Measurements from ENCODE around the gene SEMA4G.

The SEMA4G gene

DNA sequence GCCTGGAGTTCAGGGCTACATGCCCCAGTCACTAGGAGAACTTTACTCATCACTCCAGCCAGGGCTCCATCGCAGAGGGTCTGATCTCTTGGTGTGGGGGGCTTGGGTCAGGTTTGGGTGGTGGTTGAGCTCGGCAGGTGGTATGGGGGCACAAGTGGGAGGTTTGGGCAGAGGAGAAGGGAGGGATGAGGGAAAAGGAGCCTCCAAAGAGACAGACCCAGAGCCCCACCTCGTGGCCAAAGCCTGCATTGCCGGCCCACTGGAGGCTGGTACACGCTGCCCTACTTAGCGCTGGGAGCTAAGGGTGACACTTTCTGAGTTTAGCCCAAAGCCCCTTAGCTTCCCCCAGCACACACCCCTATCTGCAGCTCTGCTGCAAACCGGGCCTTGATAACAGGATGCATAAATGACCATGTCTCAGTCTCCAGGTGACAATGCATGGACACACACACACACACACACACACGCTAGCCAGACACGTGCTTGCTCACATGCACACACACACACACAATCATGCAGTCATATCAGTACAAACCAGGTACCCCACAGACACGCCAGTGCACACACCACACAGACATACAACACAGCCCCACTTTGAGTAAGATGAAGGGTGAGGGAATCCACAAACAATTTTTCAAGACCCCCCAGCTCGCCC lies 45.1 kb downstream of the SEMA4G start:
- Histone ChIP-seq H3K4me1 (ENCODE audit: control insufficient read depth in 1 of 2, insufficient read depth in 2 of 2, low read length in 2 of 2) (peaks cover 6 to 21% of the 10 kb centered on the region in 2 donors), H3K9ac (ENCODE audit: low read depth in 1 of 2, low read length in 2 of 2) (no peak overlapping the region), H3K27ac (ENCODE audit: low read depth, low read length) (no peak overlapping the region), H3K36me3 (ENCODE audit: control insufficient read depth in 1 of 2, insufficient read depth in 2 of 2, low read length in 2 of 2) (no peaks in the 10 kb centered on the region), H3K9me3 (ENCODE audit: control insufficient read depth in 1 of 2, low read length in 2 of 2) (no peaks in the 10 kb centered on the region), H3K4me3 (ENCODE audit: low read depth in 1 of 2, low read length in 2 of 2) (no peak overlapping the region), H3K27me3 (ENCODE audit: control insufficient read depth in 1 of 2, insufficient read depth in 2 of 2, low read length in 2 of 2) (peaks cover 4 to 14% of the 10 kb centered on the region in 2 donors)

DNA sequence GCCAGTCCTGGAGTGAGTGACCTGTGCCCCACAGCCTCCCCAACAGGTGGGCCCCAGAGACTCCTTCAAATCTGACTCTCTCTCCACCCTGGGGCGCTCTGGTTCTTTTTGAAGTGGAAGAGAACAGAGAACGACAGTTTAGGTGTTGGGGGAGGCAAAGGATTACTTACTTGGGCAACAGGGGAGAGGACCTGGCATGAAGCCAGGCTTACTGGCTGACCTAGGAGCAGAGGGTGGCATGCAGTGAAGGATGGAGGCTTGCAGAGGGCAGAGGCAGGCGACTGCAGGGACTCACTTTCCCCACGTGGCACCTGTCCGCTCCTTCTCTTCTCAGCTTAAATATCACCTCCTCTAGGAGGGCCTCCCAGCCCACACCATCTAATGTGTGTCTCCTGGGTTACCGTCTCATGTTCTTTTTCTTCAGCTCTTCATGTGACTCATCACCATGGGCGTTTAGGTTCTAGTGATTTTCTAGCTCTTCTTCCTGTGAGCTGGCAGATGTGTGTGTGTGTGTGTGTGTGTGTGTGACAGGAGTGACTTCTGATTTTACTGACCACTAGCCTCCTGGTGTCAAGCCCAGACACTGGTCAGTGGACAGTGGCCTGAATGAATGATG lies 45.8 kb downstream of the SEMA4G start:
- no peak overlapping the region for H3K4me3 ChIP-seq (ENCODE audit: low read depth in 1 of 2, low read length in 2 of 2)
- H3K27me3 ChIP-seq (ENCODE audit: control insufficient read depth in 1 of 2, insufficient read depth in 2 of 2, low read length in 2 of 2): peaks cover 4 to 14% of the 10 kb centered on the region in 2 donors
- no peak overlapping the region for H3K9ac ChIP-seq (ENCODE audit: low read depth in 1 of 2, low read length in 2 of 2)
- H3K36me3 ChIP-seq (ENCODE audit: control insufficient read depth in 1 of 2, insufficient read depth in 2 of 2, low read length in 2 of 2): no peaks in the 10 kb centered on the region
- no peaks in the 10 kb centered on the region for H3K9me3 ChIP-seq (ENCODE audit: control insufficient read depth in 1 of 2, low read length in 2 of 2)
- peaks cover 6 to 21% of the 10 kb centered on the region in 2 donors for H3K4me1 ChIP-seq (ENCODE audit: control insufficient read depth in 1 of 2, insufficient read depth in 2 of 2, low read length in 2 of 2)
- H3K27ac ChIP-seq (ENCODE audit: low read depth, low read length): no peak overlapping the region

DNA sequence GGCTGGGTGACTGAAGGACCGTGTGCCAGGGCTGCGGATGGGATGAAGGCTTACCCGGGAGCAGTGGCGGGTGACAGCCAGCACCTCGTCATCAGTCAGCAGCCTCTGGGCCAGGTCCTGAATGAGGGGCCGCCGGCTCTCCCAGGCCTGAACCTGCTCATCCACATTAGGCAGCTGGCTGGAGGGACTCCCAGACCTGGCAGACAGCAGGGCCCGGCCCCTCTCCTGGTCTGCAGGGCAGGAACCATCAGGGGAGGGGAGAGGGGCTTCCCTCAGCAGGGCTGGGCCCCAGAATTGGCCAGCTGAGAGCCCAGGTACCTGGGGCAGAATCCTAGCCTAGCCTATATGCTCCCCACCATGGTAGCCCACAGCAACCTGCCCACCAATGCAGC lies 46.3 kb downstream of the SEMA4G start:
- Histone ChIP-seq H3K27ac (ENCODE audit: low read depth, low read length) (no peak overlapping the region), H3K4me3 (ENCODE audit: low read depth in 1 of 2, low read length in 2 of 2) (no peak overlapping the region), H3K27me3 (ENCODE audit: control insufficient read depth in 1 of 2, insufficient read depth in 2 of 2, low read length in 2 of 2) (peaks cover 4 to 14% of the 10 kb centered on the region in 2 donors), H3K9me3 (ENCODE audit: control insufficient read depth in 1 of 2, low read length in 2 of 2) (no peaks in the 10 kb centered on the region), H3K4me1 (ENCODE audit: control insufficient read depth in 1 of 2, insufficient read depth in 2 of 2, low read length in 2 of 2) (peaks cover 6 to 21% of the 10 kb centered on the region in 2 donors), H3K9ac (ENCODE audit: low read depth in 1 of 2, low read length in 2 of 2) (no peak overlapping the region), H3K36me3 (ENCODE audit: control insufficient read depth in 1 of 2, insufficient read depth in 2 of 2, low read length in 2 of 2) (no peaks in the 10 kb centered on the region)

DNA sequence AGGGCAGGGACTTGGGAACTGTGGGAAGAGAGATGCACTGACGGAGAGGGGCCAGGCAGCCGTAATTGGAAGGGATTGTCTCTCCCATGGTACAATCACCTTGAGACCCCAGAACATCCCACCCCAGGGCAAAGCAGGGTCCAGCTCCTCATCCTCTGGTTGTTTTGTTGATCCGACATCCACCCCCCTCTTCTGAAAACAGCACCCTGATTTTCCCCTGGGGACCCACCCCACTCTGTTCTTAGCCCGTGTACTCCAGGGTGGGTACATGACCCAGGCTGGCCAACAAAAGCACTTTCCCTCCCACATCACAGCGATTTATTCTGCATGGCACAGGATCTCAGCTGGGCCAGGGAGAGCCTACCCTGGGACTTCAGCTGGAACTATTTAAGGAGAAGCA lies 47.5 kb downstream of the SEMA4G start:
- Histone ChIP-seq H3K4me3 (ENCODE audit: low read depth in 1 of 2, low read length in 2 of 2) (no peak overlapping the region), H3K4me1 (ENCODE audit: control insufficient read depth in 1 of 2, insufficient read depth in 2 of 2, low read length in 2 of 2) (peaks cover 6 to 21% of the 10 kb centered on the region in 2 donors), H3K27ac (ENCODE audit: low read depth, low read length) (no peak overlapping the region), H3K9ac (ENCODE audit: low read depth in 1 of 2, low read length in 2 of 2) (no peak overlapping the region), H3K27me3 (ENCODE audit: control insufficient read depth in 1 of 2, insufficient read depth in 2 of 2, low read length in 2 of 2) (peaks cover 4 to 14% of the 10 kb centered on the region in 2 donors), H3K36me3 (ENCODE audit: control insufficient read depth in 1 of 2, insufficient read depth in 2 of 2, low read length in 2 of 2) (no peaks in the 10 kb centered on the region), H3K9me3 (ENCODE audit: control insufficient read depth in 1 of 2, low read length in 2 of 2) (no peaks in the 10 kb centered on the region)

DNA sequence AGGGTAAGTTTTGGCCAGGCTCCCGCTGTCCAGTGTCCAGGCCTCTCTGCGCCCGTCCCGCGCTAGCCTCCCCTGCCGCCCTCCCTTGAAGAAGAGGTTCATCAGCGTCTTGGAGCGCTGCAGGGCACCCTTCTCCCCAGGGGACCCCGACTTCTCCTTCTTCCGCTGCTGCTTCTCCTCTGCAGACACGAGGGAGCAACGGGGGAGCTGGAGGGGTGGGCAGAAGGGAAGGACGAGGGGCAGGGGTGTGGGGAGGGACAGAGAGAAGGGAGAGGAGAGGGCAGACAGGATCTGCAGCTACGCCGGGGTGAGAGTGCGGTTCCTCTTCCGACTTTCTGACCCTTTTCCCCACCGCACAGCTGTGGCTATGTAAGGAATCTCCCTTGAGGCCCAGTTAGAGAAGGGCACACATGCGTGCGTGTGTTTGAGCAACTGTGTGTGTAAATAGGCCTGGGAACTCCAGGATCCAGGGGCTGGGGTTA lies 48.9 kb downstream of the SEMA4G start:
- H3K9me3 ChIP-seq (ENCODE audit: control insufficient read depth in 1 of 2, low read length in 2 of 2): no peaks in the 10 kb centered on the region
- no peak overlapping the region for H3K4me3 ChIP-seq (ENCODE audit: low read depth in 1 of 2, low read length in 2 of 2)
- no peak overlapping the region for H3K27ac ChIP-seq (ENCODE audit: low read depth, low read length)
- no peaks in the 10 kb centered on the region for H3K36me3 ChIP-seq (ENCODE audit: control insufficient read depth in 1 of 2, insufficient read depth in 2 of 2, low read length in 2 of 2)
- H3K4me1 ChIP-seq (ENCODE audit: control insufficient read depth in 1 of 2, insufficient read depth in 2 of 2, low read length in 2 of 2): peaks cover 4 to 13% of the 10 kb centered on the region in 2 donors
- H3K9ac ChIP-seq (ENCODE audit: low read depth in 1 of 2, low read length in 2 of 2): no peak overlapping the region
- peaks cover 4 to 14% of the 10 kb centered on the region in 2 donors for H3K27me3 ChIP-seq (ENCODE audit: control insufficient read depth in 1 of 2, insufficient read depth in 2 of 2, low read length in 2 of 2)

DNA sequence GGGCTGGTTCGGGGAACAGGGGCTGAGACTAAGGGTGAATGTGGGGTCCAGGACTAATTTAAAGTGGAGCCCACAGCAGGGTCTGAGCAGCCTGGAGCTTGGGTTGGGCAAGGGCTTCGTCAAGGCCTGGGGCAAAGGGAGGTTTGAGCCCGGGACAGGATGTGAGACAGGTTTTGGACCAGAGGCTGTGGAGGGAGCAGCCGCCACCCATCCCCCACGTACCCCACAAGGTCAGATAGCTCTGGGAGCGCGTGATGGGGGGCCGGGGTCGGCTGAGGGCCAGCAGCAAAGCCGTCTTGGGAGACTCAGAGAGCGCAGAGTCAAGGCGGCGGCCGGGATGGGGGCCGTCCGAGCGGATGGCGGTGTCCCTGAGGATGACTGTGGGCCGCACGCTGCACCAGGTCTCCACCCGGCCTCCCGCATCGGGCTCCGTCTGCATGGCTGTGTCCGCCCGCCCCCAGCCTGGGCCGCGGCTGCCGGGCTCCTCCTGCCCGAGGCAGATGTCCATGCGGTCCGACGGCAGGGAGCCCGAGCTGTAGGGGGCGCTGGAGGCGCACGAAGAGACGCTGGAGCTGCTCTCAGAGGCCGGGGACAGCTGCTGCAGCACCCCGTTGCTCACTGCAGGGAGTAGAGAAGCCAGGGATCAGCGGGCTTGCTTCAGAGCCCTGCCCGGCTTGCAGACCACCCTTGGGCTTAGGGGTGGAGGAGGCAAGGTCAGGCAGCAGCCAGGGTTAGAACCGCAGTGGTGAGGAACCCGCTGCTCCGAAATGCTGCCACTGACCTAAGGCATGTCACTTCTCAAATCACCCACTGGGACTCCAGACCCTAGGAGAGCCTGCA lies 49.5 kb downstream of the SEMA4G start:
- H3K4me3 ChIP-seq (ENCODE audit: low read depth in 1 of 2, low read length in 2 of 2): no peak overlapping the region
- H3K9me3 ChIP-seq (ENCODE audit: control insufficient read depth in 1 of 2, low read length in 2 of 2): no peaks in the 10 kb centered on the region
- H3K27ac ChIP-seq (ENCODE audit: low read depth, low read length): no peak overlapping the region

More for the DNA sequence above, 49.5 kb downstream of the SEMA4G start:
- H3K36me3 ChIP-seq (ENCODE audit: control insufficient read depth in 1 of 2, insufficient read depth in 2 of 2, low read length in 2 of 2): no peaks in the 10 kb centered on the region
- H3K27me3 ChIP-seq (ENCODE audit: control insufficient read depth in 1 of 2, insufficient read depth in 2 of 2, low read length in 2 of 2): peaks cover 4 to 14% of the 10 kb centered on the region in 2 donors
- peaks cover 0 to 9% of the 10 kb centered on the region in 2 donors for H3K4me1 ChIP-seq (ENCODE audit: control insufficient read depth in 1 of 2, insufficient read depth in 2 of 2, low read length in 2 of 2)
- no peak overlapping the region for H3K9ac ChIP-seq (ENCODE audit: low read depth in 1 of 2, low read length in 2 of 2)
